Left lung (tissue), 10 donors: Measurements from ENCODE around the gene RPUSD3. TPM values are rescaled to one million over a fixed set of nuclear protein-coding genes. Genes with fewer than 3 reads are reported as not detected.

ENCODE experiments used
- ATAC-seq: fragments of 200-7000 bp; cut with Tn5 transposase; one replicate; pipeline ENCODE4 v1.9.1; 2020; ENCODE audit warnings: moderate library complexity
- DNase-seq, 4 donors: peaks; one replicate each; pipeline ENCODE4 v3.0.0-alpha.2; 2013 to 2020
- H3K27ac ChIP-seq, 2 donors: fragments of 200-600 bp; sonication (generic) in 1 of 2; one replicate each; pipeline versions ENCODE4 v1.5.0 to v1.8.0; 2020 to 2021
- H3K27me3 ChIP-seq, 2 donors: fragments of 200-600 bp; sonication (generic) in 1 of 2; one replicate each; pipeline versions ENCODE4 v1.5.0 to v1.8.0; 2020 to 2021
- H3K36me3 ChIP-seq, 2 donors: fragments of 200-600 bp; sonication (generic) in 1 of 2; one replicate each; pipeline versions ENCODE4 v1.5.0 to v1.8.0; 2020 to 2021
- H3K4me1 ChIP-seq, 2 donors: fragments of 200-600 bp; one replicate each; pipeline ENCODE4 v1.8.0; 2021
- H3K4me3 ChIP-seq, 2 donors: fragments of 200-600 bp; sonication (generic) in 1 of 2; one replicate each; pipeline versions ENCODE4 v1.5.0 to v1.8.0; 2020 to 2021; ENCODE audit warnings: mild to moderate bottlenecking in 1 of 2
- H3K9me3 ChIP-seq, 2 donors: fragments of 200-600 bp; sonication (generic) in 1 of 2; one replicate each; pipeline versions ENCODE4 v1.5.0 to v1.8.0; 2020 to 2021
- intact Hi-C, 2 donors: fragments of 100-400 bp; cut with DNase I; formaldehyde crosslinking; loops; one replicate each; pipeline versions ENCODE4 v1.11.2 to v1.14.2; 2022
- polyA plus RNA-seq, 6 donors: library from polyadenylated mRNA; unstranded; fragments of 120-200 nt; gene quantifications; one replicate each; pipeline ENCODE4 v1.2.1, GENCODE V29; 2013; ENCODE audit not compliant: insufficient read length in 6 of 6
- total RNA-seq, 2 donors: library from RNA; stranded (reverse); fragmentation: NEBNext Ultra II Directional; extraction: Animal tissue kit (Norgen Biotek cat#: 25700); gene quantifications; one replicate each; pipeline ENCODE4 v1.2.1, GENCODE V29; 2021
- TF ChIP-seq, protein P1 (sequence below), 2 donors: fragments of 200-600 bp; sonication (generic) in 1 of 2; IDR thresholded peaks; one replicate each; pipeline versions ENCODE4 v1.5.0 to v1.8.0; 2021; ENCODE audit warnings: antibody characterized with exemption in 2 of 2
- donor health status: DM: no; HTN: yes; CAD: no.
- donor health status: DM: no; HTN: no; CAD: no.

RPUSD3 gene
- total and polyA plus RNA-seq, 8 donors: 29.6 to 43.1 (median 36.2) TPM

GRCh38 chr3:9834520-9835380 lies 9.1 kb downstream of the RPUSD3 start:
- DNase-seq (no peak), ATAC-seq (no peak)
- TF ChIP-seq, protein P1, sequence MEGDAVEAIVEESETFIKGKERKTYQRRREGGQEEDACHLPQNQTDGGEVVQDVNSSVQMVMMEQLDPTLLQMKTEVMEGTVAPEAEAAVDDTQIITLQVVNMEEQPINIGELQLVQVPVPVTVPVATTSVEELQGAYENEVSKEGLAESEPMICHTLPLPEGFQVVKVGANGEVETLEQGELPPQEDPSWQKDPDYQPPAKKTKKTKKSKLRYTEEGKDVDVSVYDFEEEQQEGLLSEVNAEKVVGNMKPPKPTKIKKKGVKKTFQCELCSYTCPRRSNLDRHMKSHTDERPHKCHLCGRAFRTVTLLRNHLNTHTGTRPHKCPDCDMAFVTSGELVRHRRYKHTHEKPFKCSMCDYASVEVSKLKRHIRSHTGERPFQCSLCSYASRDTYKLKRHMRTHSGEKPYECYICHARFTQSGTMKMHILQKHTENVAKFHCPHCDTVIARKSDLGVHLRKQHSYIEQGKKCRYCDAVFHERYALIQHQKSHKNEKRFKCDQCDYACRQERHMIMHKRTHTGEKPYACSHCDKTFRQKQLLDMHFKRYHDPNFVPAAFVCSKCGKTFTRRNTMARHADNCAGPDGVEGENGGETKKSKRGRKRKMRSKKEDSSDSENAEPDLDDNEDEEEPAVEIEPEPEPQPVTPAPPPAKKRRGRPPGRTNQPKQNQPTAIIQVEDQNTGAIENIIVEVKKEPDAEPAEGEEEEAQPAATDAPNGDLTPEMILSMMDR (IDR thresholded peaks at IDR 0.05): no peak
- H3K27ac ChIP-seq: no peak overlapping the region
- intact Hi-C loops: no loop called here
- H3K36me3 ChIP-seq: peaks cover 0 to 76% of the 10 kb centered on the region in 2 donors
- H3K4me3 ChIP-seq: no peak overlapping the region
- H3K27me3 ChIP-seq: no peaks in the 10 kb centered on the region
- no peaks in the 10 kb centered on the region for H3K9me3 ChIP-seq
- H3K4me1 ChIP-seq: peaks cover 0 to 4% of the 10 kb centered on the region in 2 donors

DNA sequence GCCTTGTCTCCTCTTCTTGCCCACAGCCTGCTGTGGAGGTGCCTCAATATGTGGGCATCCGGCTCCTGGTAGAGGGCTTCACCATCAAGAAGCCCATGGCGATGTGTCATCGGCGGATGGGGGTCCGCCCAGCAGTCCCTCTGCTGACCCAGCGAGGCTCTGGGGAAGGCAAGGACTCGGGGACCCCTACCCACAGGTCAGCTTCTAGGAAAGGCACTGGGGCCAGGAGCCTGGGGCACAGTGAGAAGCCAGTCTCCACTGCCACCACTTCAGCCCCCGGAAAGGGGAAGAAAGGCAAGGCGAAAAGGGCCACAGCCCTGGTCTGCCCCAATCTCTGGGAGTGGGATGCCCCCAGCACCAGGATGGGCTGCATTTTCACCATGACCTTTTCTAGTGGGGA lies 10.7 kb downstream of the RPUSD3 start:
- ATAC-seq (no peak), DNase-seq (no peak)
- Histone ChIP-seq H3K4me1 (peaks cover 0 to under 1% of the 10 kb centered on the region in 2 donors), H3K4me3 (no peak overlapping the region), H3K27ac (no peak overlapping the region), H3K36me3 (peaks cover 0 to 82% of the 10 kb centered on the region in 2 donors), H3K27me3 (no peaks in the 10 kb centered on the region), H3K9me3 (no peaks in the 10 kb centered on the region)
- intact Hi-C loops: no loop called here
- TF ChIP-seq, protein P1 (IDR thresholded peaks at IDR 0.05): no peak

DNA sequence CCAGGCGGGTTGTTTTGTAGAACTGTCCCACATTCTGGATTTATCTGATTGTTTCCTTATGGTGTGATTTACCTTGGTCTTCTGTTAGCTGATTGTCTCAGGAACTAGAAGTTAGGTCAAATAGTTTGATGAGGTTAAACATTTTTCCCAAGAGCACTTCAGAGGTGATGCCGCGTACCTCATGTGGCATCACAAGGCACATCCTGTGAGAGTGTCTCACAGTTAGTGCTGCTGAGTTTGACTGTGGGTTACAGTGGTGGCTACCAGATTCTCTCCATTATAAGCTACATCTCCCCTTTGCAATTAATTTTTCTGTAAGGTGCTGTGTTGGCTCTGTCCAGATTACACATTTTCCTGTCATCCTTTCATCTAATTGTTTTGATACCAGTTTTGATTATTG lies 12.6 kb downstream of the RPUSD3 start:
- DNase-seq: no peak
- no peaks in the 10 kb centered on the region for H3K4me1 ChIP-seq
- H3K9me3 ChIP-seq: no peaks in the 10 kb centered on the region
- intact Hi-C loops: no loop called here
- ATAC-seq: no peak
- H3K27ac ChIP-seq: no peak overlapping the region
- H3K36me3 ChIP-seq: peaks cover 0 to 86% of the 10 kb centered on the region in 2 donors
- TF ChIP-seq, protein P1 (IDR thresholded peaks at IDR 0.05): no peak
- H3K27me3 ChIP-seq: no peaks in the 10 kb centered on the region
- no peak overlapping the region for H3K4me3 ChIP-seq

DNA sequence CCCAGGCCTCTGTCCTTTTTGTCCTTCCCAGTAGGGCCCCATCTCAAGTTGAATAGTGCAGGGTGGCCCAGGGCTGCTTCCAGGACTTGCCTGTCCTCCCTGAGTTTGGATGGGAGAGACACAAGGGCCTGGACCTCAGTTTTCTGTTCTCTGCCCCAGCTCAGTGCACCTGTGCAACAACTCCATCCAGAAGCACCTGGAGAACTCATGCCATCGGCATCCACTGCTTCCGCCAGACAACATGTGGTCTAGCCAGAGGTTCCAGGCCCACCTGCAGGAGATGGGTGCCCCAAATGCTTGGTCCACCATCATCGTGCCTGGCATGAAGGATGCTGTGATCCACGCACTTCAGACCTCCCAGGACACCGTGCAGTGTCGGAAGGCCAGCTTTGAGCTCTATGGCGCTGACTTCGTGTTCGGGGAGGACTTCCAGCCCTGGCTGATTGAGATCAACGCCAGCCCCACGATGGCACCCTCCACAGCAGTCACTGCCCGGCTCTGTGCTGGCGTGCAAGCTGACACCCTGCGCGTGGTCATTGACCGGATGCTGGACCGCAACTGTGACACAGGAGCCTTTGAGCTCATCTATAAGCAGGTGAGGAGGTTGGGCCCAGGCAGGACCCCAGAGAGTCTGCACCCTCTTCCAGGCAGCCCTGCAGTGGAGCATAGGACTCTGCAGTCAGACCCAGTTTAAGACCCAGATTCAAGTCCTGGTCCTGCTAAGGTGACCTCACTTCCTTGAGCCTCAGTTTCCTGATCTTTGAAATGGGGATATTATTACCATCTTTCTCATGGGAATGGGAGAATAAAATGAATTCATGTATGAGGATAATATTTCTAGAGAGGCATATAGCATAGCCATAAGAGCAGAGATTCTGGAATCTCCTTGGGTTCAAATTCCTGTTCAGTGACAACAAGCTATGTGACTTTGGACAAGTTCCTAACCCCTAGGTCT lies 14.7 kb downstream of the RPUSD3 start:
- H3K4me3 ChIP-seq: no peak overlapping the region
- no peak overlapping the region for H3K27ac ChIP-seq
- no peaks in the 10 kb centered on the region for H3K4me1 ChIP-seq
- intact Hi-C loops: no loop called here
- no peaks in the 10 kb centered on the region for H3K27me3 ChIP-seq
- H3K36me3 ChIP-seq: peaks cover 0 to 64% of the 10 kb centered on the region in 2 donors
- no peak for ATAC-seq
- no peak for DNase-seq
- TF ChIP-seq, protein P1 (IDR thresholded peaks at IDR 0.05): no peak
- H3K9me3 ChIP-seq: no peaks in the 10 kb centered on the region
